ENCODE measurements around the gene LIMCH1. TPM values are rescaled to one million over a fixed set of nuclear protein-coding genes. Genes with fewer than 3 reads are reported as not detected.
"Not testable (repeated sequence)": the region's sequence is repeated elsewhere in the genome, so short reads cannot be mapped to it uniquely, and the experiment has no call there.

Gene LIMCH1
- total RNA-seq, 2 experiments from 2014 or later, result not detected

DNA sequence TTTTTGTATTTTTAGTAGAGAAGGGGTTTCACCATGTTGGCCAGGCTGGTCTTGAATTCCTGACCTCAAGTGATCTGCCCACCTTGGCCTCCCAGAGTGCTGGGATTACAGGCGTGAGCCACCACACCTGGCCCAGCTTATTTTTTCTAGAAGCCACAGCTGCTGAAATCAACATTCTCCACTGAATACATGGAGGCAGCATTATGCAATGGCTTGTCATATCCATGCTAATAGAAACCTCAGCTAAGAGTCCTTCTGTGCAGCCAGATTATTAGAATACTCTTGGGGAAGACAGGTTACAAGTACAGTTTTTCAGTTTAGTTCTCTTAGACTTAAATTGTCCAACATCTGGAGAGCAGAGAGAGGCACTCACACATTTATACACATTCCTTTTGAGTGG is 104.8 kb downstream of the LIMCH1 start:
- CTCF ChIA-PET, H3K4me3 Mint-ChIP-seq: not testable (repeated sequence)

GRCh38 chr4:41643331-41643730 is 105.4 kb downstream of the LIMCH1 start:
- Mint-ChIP-seq H3K27ac (no peak overlapping the region), H3K9me3 (ENCODE audit: insufficient read depth) (no peaks in the 10 kb centered on the region), H3K4me1 (ENCODE audit: low read depth) (no peaks in the 10 kb centered on the region), H3K27me3 (ENCODE audit: low read depth) (peaks cover 22% of the 10 kb centered on the region), H3K36me3 (ENCODE audit: low read depth) (no peaks in the 10 kb centered on the region), H3K4me3 (no peak overlapping the region)
- ATAC-seq (no peak), DNase-seq (no peak)
- CTCF ChIA-PET, result interaction anchor here (0.8 to 0.9 kb wide), 2 partner anchors 17 to 362 kb away, joined by 3 to 5 read pairs; no protein-coding TSS in a partner anchor
- POLR2A ChIA-PET, result no interaction called here

More for the DNA sequence above, 104.8 kb downstream of the LIMCH1 start:
- peaks cover 22% of the 10 kb centered on the region for H3K27me3 Mint-ChIP-seq (ENCODE audit: low read depth)
- POLR2A ChIA-PET; H3K36me3 Mint-ChIP-seq (ENCODE audit: low read depth); ATAC-seq; H3K4me1 Mint-ChIP-seq (ENCODE audit: low read depth); H3K9me3 Mint-ChIP-seq (ENCODE audit: insufficient read depth); DNase-seq; H3K27ac Mint-ChIP-seq: not testable (repeated sequence)

DNA sequence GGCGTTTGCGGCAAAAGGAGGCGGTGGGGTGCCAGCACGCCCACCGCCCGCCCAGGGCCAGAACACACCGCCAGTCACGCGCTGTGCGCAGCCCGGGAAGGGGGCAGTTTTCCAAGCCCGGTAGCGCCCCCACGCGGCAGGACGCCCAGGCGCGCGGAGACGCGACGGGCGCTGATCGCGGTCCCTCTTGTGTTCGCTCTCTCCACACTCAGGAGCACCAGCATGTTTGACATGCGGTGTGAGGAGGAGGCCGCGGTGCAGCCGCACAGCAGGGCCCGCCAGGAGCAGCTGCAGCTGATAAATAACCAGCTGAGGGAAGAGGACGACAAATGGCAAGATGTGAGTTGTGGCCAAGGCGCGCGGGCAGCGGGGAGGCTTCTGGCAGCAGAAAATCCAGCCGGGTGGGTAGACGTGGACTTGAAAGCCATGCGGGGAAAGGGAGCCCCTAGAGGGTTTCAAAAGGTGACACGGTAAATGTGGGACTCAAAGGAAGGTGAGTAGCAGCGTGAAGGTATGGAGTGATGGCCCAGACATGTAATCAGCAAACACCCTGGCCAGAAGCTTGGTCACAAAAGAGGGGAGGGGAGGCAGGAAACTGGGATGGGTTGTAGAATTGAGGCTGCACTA is 106.4 kb downstream of the LIMCH1 start:
- Mint-ChIP-seq H3K36me3 (ENCODE audit: low read depth) (no peaks in the 10 kb centered on the region), H3K9me3 (ENCODE audit: insufficient read depth) (no peaks in the 10 kb centered on the region), H3K27ac (no peak overlapping the region), H3K4me1 (ENCODE audit: low read depth) (no peaks in the 10 kb centered on the region), H3K27me3 (ENCODE audit: low read depth) (peaks cover 22% of the 10 kb centered on the region), H3K4me3 (no peak overlapping the region)
- ChIA-PET POLR2A (no interaction called here), CTCF (interaction anchor here (0.8 to 0.9 kb wide), 3 partner anchors 18 to 363 kb away, joined by 3 to 5 read pairs (median 4); no protein-coding TSS in a partner anchor)
- peak; percentile 22 for DNase-seq
- ATAC-seq, result no peak

GRCh38 chr4:41644915-41645295 is 106.9 kb downstream of the LIMCH1 start:
- H3K4me3 Mint-ChIP-seq, result no peak overlapping the region
- peaks cover 20% of the 10 kb centered on the region for H3K27me3 Mint-ChIP-seq (ENCODE audit: low read depth)
- ATAC-seq (no peak), DNase-seq (no peak)
- H3K27ac Mint-ChIP-seq, result no peak overlapping the region
- H3K4me1 Mint-ChIP-seq (ENCODE audit: low read depth), result no peaks in the 10 kb centered on the region
- CTCF ChIA-PET, result interaction anchor here (0.8 kb wide), 1 partner anchor 364 kb away, joined by 4 read pairs; no protein-coding TSS in a partner anchor
- H3K9me3 Mint-ChIP-seq (ENCODE audit: insufficient read depth), result no peaks in the 10 kb centered on the region
- H3K36me3 Mint-ChIP-seq (ENCODE audit: low read depth), result no peaks in the 10 kb centered on the region
- POLR2A ChIA-PET, result no interaction called here

- DNase-seq, result no peak
- Mint-ChIP-seq H3K27ac (no peak overlapping the region), H3K4me3 (no peak overlapping the region), H3K36me3 (ENCODE audit: low read depth) (no peaks in the 10 kb centered on the region), H3K4me1 (ENCODE audit: low read depth) (no peaks in the 10 kb centered on the region), H3K27me3 (ENCODE audit: low read depth) (peaks cover 18% of the 10 kb centered on the region), H3K9me3 (ENCODE audit: insufficient read depth) (no peaks in the 10 kb centered on the region)
- ChIA-PET CTCF (no interaction called here), POLR2A (no interaction called here)
- ATAC-seq, result no peak
Observed at GRCh38 chr4:41645728-41646390, 107.9 kb downstream of the LIMCH1 start.

- H3K4me3 Mint-ChIP-seq, result no peak overlapping the region
- no peak for DNase-seq
- H3K27me3 Mint-ChIP-seq (ENCODE audit: low read depth), result peaks cover 18% of the 10 kb centered on the region
- no peaks in the 10 kb centered on the region for H3K4me1 Mint-ChIP-seq (ENCODE audit: low read depth)
- POLR2A ChIA-PET, result no interaction called here
- H3K27ac Mint-ChIP-seq, result no peak overlapping the region
- CTCF ChIA-PET, result interaction anchor here (2.0 kb wide), 1 partner anchor 15 kb away, joined by 9 read pairs; no protein-coding TSS in a partner anchor
- no peak for ATAC-seq
- H3K9me3 Mint-ChIP-seq (ENCODE audit: insufficient read depth), result no peaks in the 10 kb centered on the region
- H3K36me3 Mint-ChIP-seq (ENCODE audit: low read depth), result no peaks in the 10 kb centered on the region
Observed at GRCh38 chr4:41646862-41647261, 108.9 kb downstream of the LIMCH1 start.

- CTCF ChIA-PET, result interaction anchor here (0.6 to 2.0 kb wide), 2 partner anchors 14 to 228 kb away, joined by 3 to 9 read pairs; no protein-coding TSS in a partner anchor
- no peaks in the 10 kb centered on the region for H3K9me3 Mint-ChIP-seq (ENCODE audit: insufficient read depth)
- no peaks in the 10 kb centered on the region for H3K36me3 Mint-ChIP-seq (ENCODE audit: low read depth)
- H3K4me1 Mint-ChIP-seq (ENCODE audit: low read depth), result no peaks in the 10 kb centered on the region
- peaks cover 18% of the 10 kb centered on the region for H3K27me3 Mint-ChIP-seq (ENCODE audit: low read depth)
- no peak for ATAC-seq
- H3K4me3 Mint-ChIP-seq, result no peak overlapping the region
- DNase-seq, result no peak
- POLR2A ChIA-PET, result no interaction called here
- no peak overlapping the region for H3K27ac Mint-ChIP-seq
Observed at GRCh38 chr4:41647383-41647782, 109.4 kb downstream of the LIMCH1 start.

- H3K27me3 Mint-ChIP-seq (ENCODE audit: low read depth); H3K4me1 Mint-ChIP-seq (ENCODE audit: low read depth); POLR2A ChIA-PET; DNase-seq; H3K36me3 Mint-ChIP-seq (ENCODE audit: low read depth); H3K27ac Mint-ChIP-seq; ATAC-seq; H3K4me3 Mint-ChIP-seq; H3K9me3 Mint-ChIP-seq (ENCODE audit: insufficient read depth): not testable (repeated sequence)
- CTCF ChIA-PET, result interaction anchor here (2.0 kb wide), 1 partner anchor 10 kb away, joined by 6 read pairs; no protein-coding TSS in a partner anchor
Observed at GRCh38 chr4:41651150-41651549, 113.2 kb downstream of the LIMCH1 start.

DNA sequence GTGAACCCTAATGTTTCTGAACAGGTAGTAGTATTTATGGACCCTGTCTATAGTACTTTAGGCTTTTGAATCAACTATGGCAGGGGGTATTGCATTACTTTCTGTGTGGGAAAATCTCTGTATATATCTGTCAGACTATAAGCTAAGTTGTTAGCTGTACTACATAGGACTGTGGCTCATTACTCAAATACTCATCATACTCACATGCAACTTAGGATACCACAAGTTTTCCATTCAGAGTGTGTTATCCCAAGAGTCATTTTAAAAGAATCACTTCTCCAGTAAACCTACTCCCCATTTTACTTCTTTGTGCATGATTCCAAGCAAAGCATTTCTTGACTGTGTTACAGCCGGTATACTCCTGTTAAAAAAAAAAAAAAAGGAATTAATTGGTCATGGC is 115.0 kb downstream of the LIMCH1 start:
- ATAC-seq (no peak), DNase-seq (no peak)
- Mint-ChIP-seq H3K27ac (no peak overlapping the region), H3K27me3 (ENCODE audit: low read depth) (no peaks in the 10 kb centered on the region), H3K36me3 (ENCODE audit: low read depth) (no peaks in the 10 kb centered on the region), H3K9me3 (ENCODE audit: insufficient read depth) (no peaks in the 10 kb centered on the region), H3K4me1 (ENCODE audit: low read depth) (no peaks in the 10 kb centered on the region), H3K4me3 (no peak overlapping the region)
- POLR2A ChIA-PET, result no interaction called here
- CTCF ChIA-PET, result no interaction called here

GRCh38 chr4:41653523-41653922 is 115.6 kb downstream of the LIMCH1 start:
- no peaks in the 10 kb centered on the region for H3K4me1 Mint-ChIP-seq (ENCODE audit: low read depth)
- ATAC-seq (no peak), DNase-seq (no peak)
- POLR2A ChIA-PET, result no interaction called here
- no peak overlapping the region for H3K27ac Mint-ChIP-seq
- no peaks in the 10 kb centered on the region for H3K36me3 Mint-ChIP-seq (ENCODE audit: low read depth)
- no peak overlapping the region for H3K4me3 Mint-ChIP-seq
- no peaks in the 10 kb centered on the region for H3K27me3 Mint-ChIP-seq (ENCODE audit: low read depth)
- CTCF ChIA-PET, result no interaction called here
- no peaks in the 10 kb centered on the region for H3K9me3 Mint-ChIP-seq (ENCODE audit: insufficient read depth)

- no peaks in the 10 kb centered on the region for H3K4me1 Mint-ChIP-seq (ENCODE audit: low read depth)
- ChIA-PET POLR2A (no interaction called here), CTCF (interaction anchor here (0.6 kb wide), 1 partner anchor 1553 kb away, joined by 3 read pairs; no protein-coding TSS in a partner anchor)
- ATAC-seq (no peak), DNase-seq (no peak)
- H3K27me3 Mint-ChIP-seq (ENCODE audit: low read depth), result no peaks in the 10 kb centered on the region
- H3K9me3 Mint-ChIP-seq (ENCODE audit: insufficient read depth), result no peaks in the 10 kb centered on the region
- no peak overlapping the region for H3K4me3 Mint-ChIP-seq
- no peaks in the 10 kb centered on the region for H3K36me3 Mint-ChIP-seq (ENCODE audit: low read depth)
- no peak overlapping the region for H3K27ac Mint-ChIP-seq
Observed at GRCh38 chr4:41655177-41655576, 117.2 kb downstream of the LIMCH1 start.

DNA sequence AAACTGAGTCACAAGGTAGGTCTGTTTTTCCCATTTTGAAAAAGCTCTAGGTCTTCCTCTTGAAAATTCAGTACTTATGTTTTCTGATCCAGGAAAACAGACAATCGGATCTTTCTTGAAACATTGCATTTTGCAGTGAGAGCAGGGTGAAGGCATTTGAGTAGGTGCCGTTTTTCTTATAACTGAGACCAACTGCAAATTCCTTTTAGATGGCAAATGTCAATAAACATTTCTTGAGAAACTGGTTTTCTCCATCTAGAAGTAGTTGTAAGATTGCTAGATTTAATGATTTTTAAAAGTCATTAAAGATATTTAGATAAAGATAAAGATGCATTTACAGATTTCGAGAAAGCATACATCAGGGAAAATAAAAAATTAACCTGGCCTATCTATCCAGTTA is 118.1 kb downstream of the LIMCH1 start:
- Mint-ChIP-seq H3K27ac (no peak overlapping the region), H3K9me3 (ENCODE audit: insufficient read depth) (no peaks in the 10 kb centered on the region), H3K4me1 (ENCODE audit: low read depth) (no peaks in the 10 kb centered on the region), H3K27me3 (ENCODE audit: low read depth) (no peaks in the 10 kb centered on the region), H3K4me3 (no peak overlapping the region), H3K36me3 (ENCODE audit: low read depth) (no peaks in the 10 kb centered on the region)
- DNase-seq (no peak), ATAC-seq (no peak)
- ChIA-PET POLR2A (no interaction called here), CTCF (no interaction called here)
